Measurements from ENCODE around the gene P2RY8.

DNA sequence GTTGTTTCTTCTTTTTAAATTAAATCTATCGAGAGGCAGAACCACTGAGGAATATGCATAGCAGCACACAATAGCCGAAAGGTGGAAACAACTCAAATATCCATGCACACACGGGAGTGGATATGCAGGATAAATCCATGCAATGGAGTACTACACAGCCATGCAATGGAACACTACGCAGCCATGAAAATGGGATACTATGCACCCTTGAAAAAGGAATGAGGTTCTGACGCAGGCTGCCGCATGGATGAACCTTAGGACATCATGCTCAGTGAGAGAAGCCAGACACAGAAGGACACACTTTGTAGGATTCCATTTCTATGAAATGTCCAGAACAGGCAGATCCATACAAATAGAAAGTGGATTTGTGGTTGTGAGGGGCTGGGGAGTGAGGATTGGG is 18.4 kb upstream of the P2RY8 start:
- TF ChIP-seq, protein P1, sequence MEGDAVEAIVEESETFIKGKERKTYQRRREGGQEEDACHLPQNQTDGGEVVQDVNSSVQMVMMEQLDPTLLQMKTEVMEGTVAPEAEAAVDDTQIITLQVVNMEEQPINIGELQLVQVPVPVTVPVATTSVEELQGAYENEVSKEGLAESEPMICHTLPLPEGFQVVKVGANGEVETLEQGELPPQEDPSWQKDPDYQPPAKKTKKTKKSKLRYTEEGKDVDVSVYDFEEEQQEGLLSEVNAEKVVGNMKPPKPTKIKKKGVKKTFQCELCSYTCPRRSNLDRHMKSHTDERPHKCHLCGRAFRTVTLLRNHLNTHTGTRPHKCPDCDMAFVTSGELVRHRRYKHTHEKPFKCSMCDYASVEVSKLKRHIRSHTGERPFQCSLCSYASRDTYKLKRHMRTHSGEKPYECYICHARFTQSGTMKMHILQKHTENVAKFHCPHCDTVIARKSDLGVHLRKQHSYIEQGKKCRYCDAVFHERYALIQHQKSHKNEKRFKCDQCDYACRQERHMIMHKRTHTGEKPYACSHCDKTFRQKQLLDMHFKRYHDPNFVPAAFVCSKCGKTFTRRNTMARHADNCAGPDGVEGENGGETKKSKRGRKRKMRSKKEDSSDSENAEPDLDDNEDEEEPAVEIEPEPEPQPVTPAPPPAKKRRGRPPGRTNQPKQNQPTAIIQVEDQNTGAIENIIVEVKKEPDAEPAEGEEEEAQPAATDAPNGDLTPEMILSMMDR (IDR thresholded peaks at IDR 0.05): no peak
- TF ChIP-seq POLR2A (IDR thresholded peaks at IDR 0.05): no peak
- no peak for TF ChIP-seq POLR2AphosphoS5 (IDR thresholded peaks at IDR 0.05)
